Heart right ventricle (tissue), 16 donors: ENCODE results near the gene TOMM6. TPM values are rescaled to one million over a fixed set of nuclear protein-coding genes. Genes with fewer than 3 reads are reported as not detected.

Experiments
- ATAC-seq, 8 donors: fragments of 200-7000 bp; cut with Tn5 transposase; one replicate each; pipeline ENCODE4 v1.9.1; 2020; ENCODE audit warnings: mild to moderate bottlenecking in 8 of 8, moderate library complexity in 8 of 8, moderate number of reproducible peaks in 1 of 8
- DNase-seq, 2 donors: peaks; one replicate each; pipeline ENCODE4 v3.0.0-alpha.2; 2020
- H3K27ac ChIP-seq, 10 donors: fragments of 200-600 bp; sonication (generic) in 2 of 10; one replicate each; pipeline versions ENCODE4 v1.5.0 to v1.8.0; 2020 to 2022; ENCODE audit warnings: mild to moderate bottlenecking in 3 of 10
- H3K27me3 ChIP-seq, 7 donors: fragments of 200-600 bp; one replicate each; pipeline ENCODE4 v1.8.0; 2021 to 2022; ENCODE audit warnings: mild to moderate bottlenecking in 2 of 7
- H3K36me3 ChIP-seq, 9 donors: fragments of 200-600 bp; sonication (generic) in 1 of 9; one replicate each; pipeline versions ENCODE4 v1.5.0 to v1.8.0; 2020 to 2022; ENCODE audit warnings: mild to moderate bottlenecking in 2 of 9
- H3K4me1 ChIP-seq, 9 donors: fragments of 200-600 bp; sonication (generic) in 1 of 9; one replicate each; pipeline versions ENCODE4 v1.5.0 to v1.8.0; 2020 to 2022; ENCODE audit warnings: mild to moderate bottlenecking in 4 of 9
- H3K4me3 ChIP-seq, 10 donors: fragments of 200-600 bp; sonication (generic) in 2 of 10; one replicate each; pipeline versions ENCODE4 v1.5.0 to v1.8.0; 2020 to 2022; ENCODE audit warnings: mild to moderate bottlenecking in 7 of 10, moderate library complexity in 2 of 10
- H3K9me3 ChIP-seq, 11 donors: fragments of 200-600 bp in 10 of 11; sonication (generic) in 2 of 11; one replicate each; pipeline versions ENCODE4 v1.5.0 to v1.8.0; 2013 to 2022; ENCODE audit warnings: mild to moderate bottlenecking in 2 of 11, control low read depth in 1 of 11, moderate library complexity in 1 of 11
- CTCF ChIP-seq, 9 donors: fragments of 200-600 bp; sonication (generic) in 2 of 9; IDR thresholded peaks; one replicate each; pipeline versions ENCODE4 v1.5.0 to v1.8.0; 2021 to 2022; ENCODE audit warnings: antibody characterized with exemption in 9 of 9, mild to moderate bottlenecking in 5 of 9, moderate library complexity in 1 of 9
- WGBS, 2 donors: extraction: QIAGEN DNeasy Blood & Tissue Kit; methylation state at CpG; one replicate each; pipeline ENCODE4 v1.1.7; 2013; ENCODE audit warnings: inconsistent platforms in 1 of 2; 5-methylcytosine and 5-hydroxymethylcytosine counted together
- intact Hi-C, 10 donors: fragments of 100-400 bp; cut with DNase I; formaldehyde crosslinking; loops; one replicate each; pipeline versions ENCODE4 v1.11.1 to v1.14.2; 2022
- polyA plus RNA-seq, 2 donors: library from polyadenylated mRNA; stranded (reverse); fragments of 200-250 nt; gene quantifications; one replicate each; pipeline ENCODE4 v1.2.3, GENCODE V29; 2013
- total RNA-seq, 10 donors: library from RNA; stranded (reverse); fragmentation: NEBNext Ultra II Directional in 3 of 10; extraction: Animal tissue kit (Norgen Biotek cat#: 25700) in 3 of 10; gene quantifications; one replicate each; pipeline versions ENCODE4 v1.2.1 to v1.2.4, GENCODE V29; 2021 to 2023
- donor health status: Arrhythmogenic right ventricular cardiomyopathy.
- donor health status: ischemic (EF 13 %, LVEDD 7.1; RV severe dilation, severe dysfunction).
- donor health status: healthy with polysubstance abuse.
- donor health status: DM: no; HTN: yes; CAD: no.
- donor health status: DM: no; HTN: no; CAD: no.
- donor health status: ischemic (EF 25% LVEDD 6.9; RV normal size, moderate dysfunction).
- donor health status: ischemic (EF 25% LVEDD 5.7; RV mildly dilated, moderate dysfunction).
- donor health status: healthy.
- donor health status: DM: yes; HTN: yes; CAD: no.
- donor health status: Ischemic cardiomyopathy.
- donor health status: ischemic (EF 35%, LVEDD 5.7; RV mildly dilated, moderate dysfunction).
- donor health status: nonischemic (EF 11% LVEDD 7.7; RV severe dilation, severe dysfunction).
- donor health status: DM: yes; HTN: yes; CAD: no.
- donor health status: PGD.
- donor health status: ischemic (EF 29% LVEDD 5.4; RV normal size, mild dysfunction).
- donor health status: nonischemic (EF 23%, LVEDD 6.1; RV moderate dilation, normal function).

TOMM6 gene
- total and polyA plus RNA-seq, 12 donors = 135 to 291 (median 186) TPM

- ATAC-seq = no peak
- Histone ChIP-seq H3K36me3 (peaks cover 0 to 84% (median 14%) of the 10 kb centered on the region in 9 donors), H3K4me1 (peaks cover 0 to 55% (median 26%) of the 10 kb centered on the region in 9 donors), H3K4me3 (no peak overlapping the region), H3K27me3 (no peaks in the 10 kb centered on the region), H3K27ac (peak overlapping the region in 5 of 10 donors; percentile 2 to 82 (median 23)), H3K9me3 (no peaks in the 10 kb centered on the region)
- intact Hi-C loops = loop anchor here in 2 of 10 donors (10.0 kb wide), 2 partner anchors 103 to 113 kb away; partner anchors contain the start of gene USP49 (in 1 of the 2)
- TF ChIP-seq CTCF (IDR thresholded peaks at IDR 0.05) = no peak
- WGBS, 2 donors = 76 to 78% methylated on average over 4 of the region's 4 CpGs
- DNase-seq = no peak
Observed at GRCh38 chr6:41791984-41792383, 4.5 kb downstream of the TOMM6 start.

- WGBS, 2 donors = 96% methylated on average over 2 of the region's 2 CpGs
- Histone ChIP-seq H3K36me3 (peaks cover 0 to 82% (median 18%) of the 10 kb centered on the region in 9 donors), H3K27ac (no peak overlapping the region), H3K9me3 (no peaks in the 10 kb centered on the region), H3K27me3 (no peaks in the 10 kb centered on the region), H3K4me1 (peaks cover 0 to 33% (median 4%) of the 10 kb centered on the region in 9 donors), H3K4me3 (no peak overlapping the region)
- no peak for ATAC-seq
- TF ChIP-seq CTCF (IDR thresholded peaks at IDR 0.05) = no peak
- intact Hi-C loops = loop anchor here in 3 of 10 donors (5.0 to 10.0 kb wide), 3 partner anchors 98 to 126 kb away; partner anchors contain the start of genes BYSL (in 1 of the 3), MED20 (in 1 of the 3) and USP49 (in 1 of the 3)
- no peak for DNase-seq
Observed at GRCh38 chr6:41796474-41796873, 9.0 kb downstream of the TOMM6 start.

GRCh38 chr6:41798901-41799558, 11.5 kb downstream of the TOMM6 start:
- H3K4me3 ChIP-seq = no peak overlapping the region
- no peak for TF ChIP-seq CTCF (IDR thresholded peaks at IDR 0.05)
- DNase-seq = no peak
- H3K9me3 ChIP-seq = no peaks in the 10 kb centered on the region
- intact Hi-C loops = loop anchor here in 3 of 10 donors (5.0 to 10.0 kb wide), 3 partner anchors 96 to 123 kb away; partner anchors contain the start of genes BYSL (in 1 of the 3), MED20 (in 1 of the 3) and USP49 (in 1 of the 3)
- H3K4me1 ChIP-seq = peaks cover 0 to 14% (median 3%) of the 10 kb centered on the region in 9 donors
- no peaks in the 10 kb centered on the region for H3K27me3 ChIP-seq
- no peak overlapping the region for H3K27ac ChIP-seq
- H3K36me3 ChIP-seq = peaks cover 0 to 69% (median 11%) of the 10 kb centered on the region in 9 donors
- ATAC-seq = no peak
- 97% methylated on average over 7 of the region's 7 CpGs for WGBS, 2 donors

GRCh38 chr6:41799559-41799911, 12.0 kb downstream of the TOMM6 start:
- Histone ChIP-seq H3K36me3 (peaks cover 0 to 66% (median 11%) of the 10 kb centered on the region in 9 donors), H3K4me1 (peaks cover 0 to 12% (median 0%) of the 10 kb centered on the region in 9 donors), H3K4me3 (no peak overlapping the region), H3K27me3 (no peaks in the 10 kb centered on the region), H3K9me3 (no peaks in the 10 kb centered on the region), H3K27ac (no peak overlapping the region)
- intact Hi-C loops = loop anchor here in 3 of 10 donors (5.0 to 10.0 kb wide), 3 partner anchors 95 to 123 kb away; partner anchors contain the start of genes BYSL (in 1 of the 3), MED20 (in 1 of the 3) and USP49 (in 1 of the 3)
- ATAC-seq (no peak), DNase-seq (no peak)
- TF ChIP-seq CTCF (IDR thresholded peaks at IDR 0.05) = no peak
- 86 to 92% methylated on average over 2 of the region's 2 CpGs for WGBS, 2 donors
